Astrocyte of the spinal cord (primary cell): ENCODE data around the gene ACHE.
"Not testable (repeated sequence)": the region's sequence is repeated elsewhere in the genome, so short reads cannot be mapped to it uniquely, and the experiment has no call there.

Experiments used
- DNase-seq: peaks from one replicate; pipeline ENCODE4 v3.0.0; 2011; ENCODE audit warnings: low read depth, low spot score
- H3K4me3 ChIP-seq: 2 replicates; pipeline ENCODE4 v1.5.1; 2011; ENCODE audit warnings: low read depth, mild to moderate bottlenecking, low read length, moderate library complexity
- in situ Hi-C: cut with HindIII; loops from 2 replicates; pipeline ENCODE4 v1.10.0; 2017; ENCODE audit warnings: low sequenced_read_pairs
- TF ChIP-seq, protein P1 (sequence below): IDR thresholded peaks from 2 replicates; pipeline ENCODE4 v1.5.1; 2012; ENCODE audit warnings: low read depth, mild to moderate bottlenecking, low read length, inconsistent platforms

Gene ACHE

DNA sequence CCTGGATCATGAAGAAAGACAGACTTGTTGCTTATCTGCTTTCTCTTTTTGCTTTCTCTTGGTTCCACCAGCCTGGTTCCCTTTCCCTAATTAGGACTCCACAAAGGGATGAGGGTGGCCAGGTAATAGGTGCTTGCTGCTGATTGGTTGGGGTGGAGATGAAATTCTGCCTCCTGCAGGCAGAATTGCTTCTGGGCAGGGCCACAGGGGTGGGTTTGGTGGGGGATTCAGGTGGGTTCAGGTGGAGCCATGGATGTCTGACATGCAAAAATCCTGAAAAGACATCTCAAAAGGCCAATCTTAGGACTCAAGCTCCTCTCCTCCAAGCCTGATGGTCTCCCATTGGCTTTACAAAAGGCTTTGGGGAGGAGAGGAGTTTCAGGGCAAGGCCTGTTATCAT lies 25.4 kb upstream of the ACHE start:
- H3K4me3 ChIP-seq: no peak overlapping the region
- DNase-seq: no peak
- in situ Hi-C loops: no loop called here
- TF ChIP-seq, protein P1, sequence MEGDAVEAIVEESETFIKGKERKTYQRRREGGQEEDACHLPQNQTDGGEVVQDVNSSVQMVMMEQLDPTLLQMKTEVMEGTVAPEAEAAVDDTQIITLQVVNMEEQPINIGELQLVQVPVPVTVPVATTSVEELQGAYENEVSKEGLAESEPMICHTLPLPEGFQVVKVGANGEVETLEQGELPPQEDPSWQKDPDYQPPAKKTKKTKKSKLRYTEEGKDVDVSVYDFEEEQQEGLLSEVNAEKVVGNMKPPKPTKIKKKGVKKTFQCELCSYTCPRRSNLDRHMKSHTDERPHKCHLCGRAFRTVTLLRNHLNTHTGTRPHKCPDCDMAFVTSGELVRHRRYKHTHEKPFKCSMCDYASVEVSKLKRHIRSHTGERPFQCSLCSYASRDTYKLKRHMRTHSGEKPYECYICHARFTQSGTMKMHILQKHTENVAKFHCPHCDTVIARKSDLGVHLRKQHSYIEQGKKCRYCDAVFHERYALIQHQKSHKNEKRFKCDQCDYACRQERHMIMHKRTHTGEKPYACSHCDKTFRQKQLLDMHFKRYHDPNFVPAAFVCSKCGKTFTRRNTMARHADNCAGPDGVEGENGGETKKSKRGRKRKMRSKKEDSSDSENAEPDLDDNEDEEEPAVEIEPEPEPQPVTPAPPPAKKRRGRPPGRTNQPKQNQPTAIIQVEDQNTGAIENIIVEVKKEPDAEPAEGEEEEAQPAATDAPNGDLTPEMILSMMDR: no peak

DNA sequence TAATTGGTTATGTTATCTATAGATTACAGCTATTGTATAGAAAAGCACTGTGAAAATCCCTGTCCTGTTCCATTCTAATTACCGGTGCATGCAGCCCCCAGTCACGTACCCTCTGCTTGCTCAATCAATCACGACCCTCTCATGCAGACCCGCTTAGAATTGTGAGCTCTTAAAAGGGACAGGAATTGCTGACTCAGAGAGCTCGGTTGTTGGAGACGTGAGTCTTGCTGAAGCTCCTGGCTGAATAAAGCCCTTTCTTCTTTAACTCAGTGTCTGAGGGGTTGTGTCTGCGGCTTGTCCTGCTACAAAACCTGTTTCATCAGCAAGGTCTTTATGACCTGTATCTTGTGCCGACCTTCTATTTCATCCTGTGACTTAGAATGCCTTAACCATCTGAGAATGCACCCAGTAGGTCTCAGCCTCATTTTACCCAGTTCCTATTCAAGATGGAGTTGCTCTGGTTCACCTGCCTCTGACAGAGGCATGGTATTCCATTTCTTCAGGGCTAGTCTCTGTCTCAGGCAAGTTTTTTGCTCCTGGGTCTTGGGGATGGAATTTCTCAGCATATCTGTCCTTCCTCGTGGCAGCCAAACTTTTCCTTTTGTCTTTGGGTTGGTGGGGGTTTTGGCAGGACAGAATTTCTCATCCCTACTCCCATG lies 24.2 kb upstream of the ACHE start:
- in situ Hi-C loops, DNase-seq, H3K4me3 ChIP-seq: not testable (repeated sequence)

DNA sequence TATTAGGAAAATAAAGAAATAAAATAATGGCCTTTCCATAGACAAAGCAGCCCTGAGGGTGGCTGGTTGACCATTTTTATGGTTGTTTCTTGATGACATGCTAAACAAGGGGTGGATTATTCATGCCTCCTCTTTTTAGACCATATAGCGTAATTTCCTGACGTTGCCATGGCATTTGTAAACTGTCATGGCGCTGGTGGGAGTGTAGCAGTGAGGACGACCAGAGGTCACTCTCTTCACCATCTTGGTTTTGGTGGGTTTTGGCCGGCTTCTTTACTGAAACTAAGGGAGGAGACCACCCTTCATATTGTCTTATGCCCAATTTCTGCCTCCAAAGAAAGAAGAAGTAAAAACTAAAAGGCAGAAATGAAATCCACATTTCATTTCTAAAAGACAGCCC lies 23.6 kb upstream of the ACHE start:
- DNase-seq, H3K4me3 ChIP-seq, in situ Hi-C loops: not testable (repeated sequence)

DNA sequence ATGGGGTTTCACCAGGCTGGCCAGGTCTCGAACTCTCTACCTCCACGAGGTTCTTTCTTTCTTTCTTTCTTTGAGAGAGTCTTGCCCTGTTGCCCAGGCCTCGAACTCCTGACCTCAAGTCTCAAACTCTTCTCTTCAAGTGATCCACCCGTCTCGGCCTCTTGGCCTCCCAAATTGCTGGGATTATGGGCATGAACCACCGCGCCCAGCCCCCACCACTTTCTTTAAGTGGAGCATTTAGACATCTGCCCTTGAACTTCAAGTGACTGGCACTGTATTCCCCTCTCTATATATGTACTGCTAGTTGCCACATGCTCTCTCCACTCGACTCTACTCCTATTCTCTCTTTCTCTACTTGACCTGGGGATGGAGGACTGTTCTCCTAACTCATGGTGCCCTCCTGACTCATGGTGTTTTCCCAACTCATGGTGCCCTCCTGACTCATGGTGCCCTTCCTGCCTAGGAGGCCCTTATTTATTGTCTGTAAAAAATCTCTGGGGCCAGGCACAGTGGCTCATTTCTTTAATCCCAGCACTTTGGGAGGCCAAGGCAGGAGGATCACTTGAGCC lies 19.3 kb upstream of the ACHE start:
- TF ChIP-seq, protein P1: no peak
- DNase-seq: no peak
- in situ Hi-C loops: no loop called here

DNA sequence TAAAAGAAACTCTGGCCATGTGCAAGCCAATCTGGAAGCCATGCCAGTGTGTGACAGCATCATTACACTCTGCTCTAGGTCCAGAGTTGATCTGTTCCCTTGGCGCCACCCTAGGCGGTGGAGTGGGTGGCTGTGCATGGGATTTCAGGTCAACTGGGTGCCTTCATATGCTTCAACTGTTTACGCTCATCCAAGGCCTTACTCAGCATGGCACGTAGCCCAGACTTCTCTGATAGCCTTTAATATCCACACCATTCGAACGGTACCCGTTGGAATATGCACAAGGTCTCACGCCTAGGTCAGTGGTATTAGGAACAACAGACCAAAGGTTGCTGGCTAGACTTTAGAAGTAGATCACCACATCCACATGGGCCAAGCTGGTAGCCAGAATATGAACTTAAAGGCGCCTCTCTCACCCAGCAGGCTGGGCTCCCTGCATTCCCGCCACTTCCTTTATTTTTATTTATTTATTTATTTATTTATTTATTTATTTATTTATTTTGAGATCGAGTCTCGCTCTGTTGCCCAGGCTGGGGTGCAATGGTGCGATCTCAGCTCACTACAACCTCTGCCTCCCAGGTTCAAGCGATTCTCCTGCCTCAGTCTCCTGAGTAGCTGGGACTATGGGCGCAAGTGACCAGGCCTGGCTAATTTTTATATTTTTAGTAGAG lies 18.7 kb upstream of the ACHE start:
- no peak for DNase-seq
- in situ Hi-C loops: no loop called here
- TF ChIP-seq, protein P1: no peak
- H3K4me3 ChIP-seq: no peak overlapping the region

More for the DNA sequence above, 19.3 kb upstream of the ACHE start:
- H3K4me3 ChIP-seq: no peak overlapping the region

DNA sequence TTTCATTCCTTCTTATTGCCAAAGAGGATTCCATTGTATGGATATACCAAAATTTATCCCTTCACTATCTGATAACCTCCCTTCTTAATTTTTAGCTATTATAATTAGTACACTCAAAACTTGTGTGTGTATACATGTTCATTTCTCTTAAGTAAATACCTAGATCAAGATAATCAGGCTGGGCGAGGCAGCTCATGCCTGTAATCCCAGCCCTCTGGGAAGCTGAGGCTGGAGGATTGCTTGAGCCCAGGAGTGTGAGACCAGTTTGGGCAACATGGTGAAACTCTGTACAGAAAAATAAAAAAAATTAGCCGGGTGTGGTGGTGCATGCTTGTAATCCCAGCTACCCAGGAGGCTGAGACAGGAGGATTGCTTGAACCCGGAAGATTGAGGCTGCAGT lies 15.8 kb upstream of the ACHE start:
- H3K4me3 ChIP-seq: no peak overlapping the region
- in situ Hi-C loops: no loop called here
- TF ChIP-seq, protein P1: no peak
- DNase-seq: no peak

DNA sequence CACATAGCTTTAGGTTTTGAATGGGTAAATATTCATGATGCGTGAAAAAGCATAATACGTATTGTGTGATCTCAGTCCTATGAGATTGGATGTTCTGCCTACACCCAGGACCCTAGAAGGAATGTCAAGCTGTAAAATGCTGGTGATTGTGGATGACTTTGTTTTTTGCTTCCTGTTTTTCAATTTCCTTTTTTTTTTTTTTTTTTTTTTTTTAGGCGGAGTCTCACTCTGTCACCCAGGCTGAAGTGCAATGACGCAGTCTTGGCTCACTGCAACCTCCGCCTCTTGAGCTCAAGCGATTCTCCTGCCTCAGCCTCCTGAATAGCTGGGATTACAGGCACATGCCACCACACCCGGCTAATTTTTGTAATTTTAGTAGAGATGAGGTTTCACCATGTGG lies 14.8 kb upstream of the ACHE start:
- DNase-seq, in situ Hi-C loops, H3K4me3 ChIP-seq: not testable (repeated sequence)

DNA sequence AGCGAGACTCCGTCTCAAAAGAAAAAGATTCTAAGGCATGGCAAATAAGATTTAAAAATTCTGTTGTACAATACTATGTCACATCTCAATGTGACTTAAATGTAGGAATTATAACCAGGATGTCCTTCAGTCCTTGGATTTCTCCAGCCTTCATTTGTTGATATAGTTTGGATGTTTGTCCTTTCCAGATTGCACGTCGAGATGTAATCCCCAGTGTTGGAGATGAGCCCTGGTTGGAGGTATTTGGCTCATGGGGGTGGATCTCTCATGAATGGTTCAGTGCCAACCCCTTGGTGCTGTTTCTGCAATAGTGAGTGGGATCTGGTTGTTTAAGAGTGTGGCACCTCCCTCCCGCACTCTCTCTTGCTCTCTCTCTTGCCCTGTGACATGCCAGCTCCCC lies 12.8 kb upstream of the ACHE start:
- TF ChIP-seq, protein P1: no peak
- in situ Hi-C loops: no loop called here
- DNase-seq: no peak
- H3K4me3 ChIP-seq: no peak overlapping the region
